ENCODE data around the gene TPO. TPM values are rescaled to one million over a fixed set of nuclear protein-coding genes. Genes with fewer than 3 reads are reported as not detected.

The TPO gene
- total RNA-seq, 1 experiment from 2014 or later: not detected

GRCh38 chr2:1499033-1499795 lies 86.0 kb downstream of the TPO start:
- no TSS peak for BruUV-seq (replicated peaks)
- no peak overlapping the region for H3K27ac ChIP-seq (ENCODE audit: low read length)
- in situ Hi-C loops (cut with HindIII; ENCODE audit: low pct_unique_long_range_greater_than_20kb, low sequenced_read_pairs): no loop called here
- no peaks in the 10 kb centered on the region for H3K9me3 ChIP-seq (ENCODE audit: control insufficient read depth, insufficient read depth, low read depth, low read length)
- DNase-seq (ENCODE audit: low read depth, low spot score): no peak
- no peak for TF ChIP-seq SIN3A (IDR thresholded peaks at IDR 0.05; ENCODE audit: borderline replicate concordance, insufficient read depth, low read depth, low read length)
- TF ChIP-seq, protein P1, sequence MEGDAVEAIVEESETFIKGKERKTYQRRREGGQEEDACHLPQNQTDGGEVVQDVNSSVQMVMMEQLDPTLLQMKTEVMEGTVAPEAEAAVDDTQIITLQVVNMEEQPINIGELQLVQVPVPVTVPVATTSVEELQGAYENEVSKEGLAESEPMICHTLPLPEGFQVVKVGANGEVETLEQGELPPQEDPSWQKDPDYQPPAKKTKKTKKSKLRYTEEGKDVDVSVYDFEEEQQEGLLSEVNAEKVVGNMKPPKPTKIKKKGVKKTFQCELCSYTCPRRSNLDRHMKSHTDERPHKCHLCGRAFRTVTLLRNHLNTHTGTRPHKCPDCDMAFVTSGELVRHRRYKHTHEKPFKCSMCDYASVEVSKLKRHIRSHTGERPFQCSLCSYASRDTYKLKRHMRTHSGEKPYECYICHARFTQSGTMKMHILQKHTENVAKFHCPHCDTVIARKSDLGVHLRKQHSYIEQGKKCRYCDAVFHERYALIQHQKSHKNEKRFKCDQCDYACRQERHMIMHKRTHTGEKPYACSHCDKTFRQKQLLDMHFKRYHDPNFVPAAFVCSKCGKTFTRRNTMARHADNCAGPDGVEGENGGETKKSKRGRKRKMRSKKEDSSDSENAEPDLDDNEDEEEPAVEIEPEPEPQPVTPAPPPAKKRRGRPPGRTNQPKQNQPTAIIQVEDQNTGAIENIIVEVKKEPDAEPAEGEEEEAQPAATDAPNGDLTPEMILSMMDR (IDR thresholded peaks at IDR 0.05): no peak
- no peak for TF ChIP-seq TCF7L2 (IDR thresholded peaks at IDR 0.05; ENCODE audit: low read depth, low read length)
- TF ChIP-seq, protein P2, sequence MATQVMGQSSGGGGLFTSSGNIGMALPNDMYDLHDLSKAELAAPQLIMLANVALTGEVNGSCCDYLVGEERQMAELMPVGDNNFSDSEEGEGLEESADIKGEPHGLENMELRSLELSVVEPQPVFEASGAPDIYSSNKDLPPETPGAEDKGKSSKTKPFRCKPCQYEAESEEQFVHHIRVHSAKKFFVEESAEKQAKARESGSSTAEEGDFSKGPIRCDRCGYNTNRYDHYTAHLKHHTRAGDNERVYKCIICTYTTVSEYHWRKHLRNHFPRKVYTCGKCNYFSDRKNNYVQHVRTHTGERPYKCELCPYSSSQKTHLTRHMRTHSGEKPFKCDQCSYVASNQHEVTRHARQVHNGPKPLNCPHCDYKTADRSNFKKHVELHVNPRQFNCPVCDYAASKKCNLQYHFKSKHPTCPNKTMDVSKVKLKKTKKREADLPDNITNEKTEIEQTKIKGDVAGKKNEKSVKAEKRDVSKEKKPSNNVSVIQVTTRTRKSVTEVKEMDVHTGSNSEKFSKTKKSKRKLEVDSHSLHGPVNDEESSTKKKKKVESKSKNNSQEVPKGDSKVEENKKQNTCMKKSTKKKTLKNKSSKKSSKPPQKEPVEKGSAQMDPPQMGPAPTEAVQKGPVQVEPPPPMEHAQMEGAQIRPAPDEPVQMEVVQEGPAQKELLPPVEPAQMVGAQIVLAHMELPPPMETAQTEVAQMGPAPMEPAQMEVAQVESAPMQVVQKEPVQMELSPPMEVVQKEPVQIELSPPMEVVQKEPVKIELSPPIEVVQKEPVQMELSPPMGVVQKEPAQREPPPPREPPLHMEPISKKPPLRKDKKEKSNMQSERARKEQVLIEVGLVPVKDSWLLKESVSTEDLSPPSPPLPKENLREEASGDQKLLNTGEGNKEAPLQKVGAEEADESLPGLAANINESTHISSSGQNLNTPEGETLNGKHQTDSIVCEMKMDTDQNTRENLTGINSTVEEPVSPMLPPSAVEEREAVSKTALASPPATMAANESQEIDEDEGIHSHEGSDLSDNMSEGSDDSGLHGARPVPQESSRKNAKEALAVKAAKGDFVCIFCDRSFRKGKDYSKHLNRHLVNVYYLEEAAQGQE (IDR thresholded peaks at IDR 0.05; ENCODE audit: insufficient read depth in 1 of 2, low read depth in 2 of 2, low read length in 1 of 2): no peak
- no peak for TF ChIP-seq POLR2AphosphoS5 (IDR thresholded peaks at IDR 0.05; ENCODE audit: low read depth, low read length)
- no peaks in the 10 kb centered on the region for H3K4me1 ChIP-seq (ENCODE audit: control insufficient read depth, insufficient read depth, low read length)
- ATAC-seq: no peak
- intact Hi-C loops (cut with micrococcal nuclease; ENCODE audit: unreplicated experiment): no loop called here
- CTCF ChIA-PET: no interaction called here
- no peaks in the 10 kb centered on the region for H3K27me3 ChIP-seq (ENCODE audit: control insufficient read depth, insufficient read depth, low read length)
- H3K4me3 ChIP-seq (ENCODE audit: low read depth in 2 of 2, low read length in 2 of 2): no peak overlapping the region
- no peaks in the 10 kb centered on the region for H3K36me3 ChIP-seq (ENCODE audit: control insufficient read depth, insufficient read depth, low read length)
- POLR2A ChIA-PET: no interaction called here

DNA sequence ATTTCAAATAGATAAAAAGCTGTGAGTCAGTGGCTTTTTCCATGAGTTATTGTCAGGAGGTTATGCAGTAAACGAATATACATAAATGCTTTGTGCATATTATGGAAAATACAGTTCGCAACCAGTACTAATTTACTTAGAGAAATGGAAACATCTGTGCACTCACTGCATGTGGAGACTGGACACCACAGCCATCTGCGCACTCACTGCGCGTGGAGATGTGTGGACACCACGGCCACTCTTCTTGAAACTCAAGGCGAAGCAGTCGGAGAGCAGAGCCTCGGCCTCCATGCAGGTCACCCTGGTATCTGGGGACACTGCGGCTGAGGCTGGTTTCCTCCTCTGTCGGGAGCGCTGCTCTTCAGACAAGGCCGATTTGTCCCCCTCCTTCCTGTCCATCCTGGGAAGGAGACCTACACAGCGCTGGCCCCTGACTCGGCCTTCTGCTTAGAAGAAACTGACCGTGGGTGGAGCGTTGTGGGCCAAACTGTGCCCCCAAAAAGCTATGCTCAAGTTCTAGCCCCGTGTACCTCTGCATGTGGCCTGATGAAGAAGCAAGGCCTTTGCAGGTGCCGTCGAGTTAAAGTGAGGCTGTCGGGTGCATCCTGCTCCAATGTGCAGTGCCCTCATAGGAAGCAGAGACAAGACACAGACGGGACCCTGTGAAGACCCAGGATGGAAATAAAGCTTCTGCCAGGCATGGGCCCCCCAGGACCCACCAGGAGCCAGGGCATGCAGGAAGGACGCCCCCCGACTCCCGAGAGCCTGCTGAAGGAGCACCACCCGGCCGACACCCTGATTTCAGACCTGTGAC lies 88.0 kb downstream of the TPO start:
- Histone ChIP-seq H3K4me3 (ENCODE audit: low read depth in 2 of 2, low read length in 2 of 2) (no peak overlapping the region), H3K4me1 (ENCODE audit: control insufficient read depth, insufficient read depth, low read length) (no peaks in the 10 kb centered on the region), H3K27me3 (ENCODE audit: control insufficient read depth, insufficient read depth, low read length) (no peaks in the 10 kb centered on the region), H3K36me3 (ENCODE audit: control insufficient read depth, insufficient read depth, low read length) (no peaks in the 10 kb centered on the region), H3K27ac (ENCODE audit: low read length) (no peak overlapping the region), H3K9me3 (ENCODE audit: control insufficient read depth, insufficient read depth, low read depth, low read length) (no peaks in the 10 kb centered on the region)
- ChIA-PET POLR2A (no interaction called here), CTCF (no interaction called here)
- ATAC-seq: no peak
- intact Hi-C loops (cut with micrococcal nuclease; ENCODE audit: unreplicated experiment): no loop called here
- no TSS peak for BruUV-seq (replicated peaks)
- DNase-seq (ENCODE audit: low read depth, low spot score): no peak
- TF ChIP-seq, protein P1 (IDR thresholded peaks at IDR 0.05): no peak
- no peak for TF ChIP-seq SIN3A (IDR thresholded peaks at IDR 0.05; ENCODE audit: borderline replicate concordance, insufficient read depth, low read depth, low read length)
- no peak for TF ChIP-seq POLR2AphosphoS5 (IDR thresholded peaks at IDR 0.05; ENCODE audit: low read depth, low read length)
- TF ChIP-seq, protein P2 (IDR thresholded peaks at IDR 0.05; ENCODE audit: insufficient read depth in 1 of 2, low read depth in 2 of 2, low read length in 1 of 2): no peak
- no peak for TF ChIP-seq TCF7L2 (IDR thresholded peaks at IDR 0.05; ENCODE audit: low read depth, low read length)
- in situ Hi-C loops (cut with HindIII; ENCODE audit: low pct_unique_long_range_greater_than_20kb, low sequenced_read_pairs): no loop called here

Measured in Panc1 (cell line).